HG02870 (cell line): ENCODE measurements around the gene KCNH2.

Source experiments
- ATAC-seq: cut with Tn5 transposase; IDR thresholded peaks from one replicate; pipeline ENCODE4 v1.9.1; 2021; ENCODE audit warnings: mild to moderate bottlenecking, moderate library complexity; ENCODE audit not compliant: unreplicated experiment

Gene KCNH2

GRCh38 chr7:150961510-150962289 lies 16.4 kb downstream of the KCNH2 start:
- ATAC-seq = no peak

- ATAC-seq = no peak
Measured at GRCh38 chr7:150959739-150960734, 18.1 kb downstream of the KCNH2 start.

GRCh38 chr7:150959081-150959480 lies 19.0 kb downstream of the KCNH2 start:
- no peak for ATAC-seq

GRCh38 chr7:150958597-150958996 lies 19.5 kb downstream of the KCNH2 start:
- ATAC-seq = no peak

- ATAC-seq = no peak
Measured at GRCh38 chr7:150958062-150958552, 20.0 kb downstream of the KCNH2 start.

GRCh38 chr7:150957133-150958020 lies 20.7 kb downstream of the KCNH2 start:
- no peak for ATAC-seq

- no peak for ATAC-seq
Measured at GRCh38 chr7:150956395-150957132, 21.6 kb downstream of the KCNH2 start.

- ATAC-seq = no peak
Measured at GRCh38 chr7:150955519-150956394, 22.4 kb downstream of the KCNH2 start.

GRCh38 chr7:150954986-150955518 lies 23.1 kb downstream of the KCNH2 start:
- ATAC-seq = no peak

GRCh38 chr7:150954201-150954985 lies 23.7 kb downstream of the KCNH2 start:
- ATAC-seq = no peak

- no peak for ATAC-seq
Measured at GRCh38 chr7:150953061-150953997, 24.8 kb downstream of the KCNH2 start.

- no peak for ATAC-seq
Measured at GRCh38 chr7:150952331-150953050, 25.6 kb downstream of the KCNH2 start.

GRCh38 chr7:150951521-150951920 lies 26.6 kb downstream of the KCNH2 start:
- ATAC-seq = no peak

- no peak for ATAC-seq
Measured at GRCh38 chr7:150951181-150951520, 27.0 kb downstream of the KCNH2 start.

- ATAC-seq = no peak
Measured at GRCh38 chr7:150950496-150951180, 27.5 kb downstream of the KCNH2 start.
